Measurements from ENCODE around the gene P3H2. TPM values are rescaled to one million over a fixed set of nuclear protein-coding genes. Genes with fewer than 3 reads are reported as not detected.

Gene P3H2
- total RNA-seq, 1 experiment from 2014 or later = 82.2 TPM

DNA sequence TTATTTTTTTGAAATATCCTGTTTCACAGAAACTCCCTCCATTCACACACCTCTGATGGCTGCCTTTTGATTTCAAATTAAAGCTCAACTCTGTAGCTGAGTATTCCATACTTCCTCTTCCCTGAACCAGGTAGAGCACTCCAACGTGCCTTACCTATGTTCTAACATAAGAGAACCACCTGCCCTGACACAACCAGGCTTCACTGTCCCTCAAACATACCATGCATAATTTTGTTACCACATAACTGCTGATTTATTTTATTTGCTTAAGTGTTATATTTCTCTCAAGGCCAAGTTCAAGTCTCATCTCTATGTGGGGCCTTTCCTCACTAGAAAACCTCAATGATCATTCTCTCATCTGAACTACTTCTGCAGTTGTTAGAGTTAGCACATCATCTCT lies 209.7 kb downstream of the P3H2 start:
- H3K4me1 ChIP-seq (ENCODE audit: control insufficient read depth, insufficient read depth, low read length) = no peaks in the 10 kb centered on the region
- no peaks in the 10 kb centered on the region for H3K27me3 ChIP-seq (ENCODE audit: control insufficient read depth, insufficient read depth, low read length)
- DNase-seq (ENCODE audit: low read depth, low spot score) (no peak), ATAC-seq (no peak)
- no peak overlapping the region for H3K4me3 ChIP-seq (ENCODE audit: low read depth in 2 of 2, low read length in 2 of 2)
- H3K36me3 ChIP-seq (ENCODE audit: control insufficient read depth, insufficient read depth, low read length) = no peaks in the 10 kb centered on the region
- intact Hi-C loops (cut with micrococcal nuclease; ENCODE audit: unreplicated experiment) = no loop called here
- TF ChIP-seq TCF7L2 (IDR thresholded peaks at IDR 0.05; ENCODE audit: low read depth, low read length) (no peak), POLR2AphosphoS5 (IDR thresholded peaks at IDR 0.05; ENCODE audit: low read depth, low read length) (no peak), SIN3A (IDR thresholded peaks at IDR 0.05; ENCODE audit: borderline replicate concordance, insufficient read depth, low read depth, low read length) (no peak)
- TF ChIP-seq, protein P1, sequence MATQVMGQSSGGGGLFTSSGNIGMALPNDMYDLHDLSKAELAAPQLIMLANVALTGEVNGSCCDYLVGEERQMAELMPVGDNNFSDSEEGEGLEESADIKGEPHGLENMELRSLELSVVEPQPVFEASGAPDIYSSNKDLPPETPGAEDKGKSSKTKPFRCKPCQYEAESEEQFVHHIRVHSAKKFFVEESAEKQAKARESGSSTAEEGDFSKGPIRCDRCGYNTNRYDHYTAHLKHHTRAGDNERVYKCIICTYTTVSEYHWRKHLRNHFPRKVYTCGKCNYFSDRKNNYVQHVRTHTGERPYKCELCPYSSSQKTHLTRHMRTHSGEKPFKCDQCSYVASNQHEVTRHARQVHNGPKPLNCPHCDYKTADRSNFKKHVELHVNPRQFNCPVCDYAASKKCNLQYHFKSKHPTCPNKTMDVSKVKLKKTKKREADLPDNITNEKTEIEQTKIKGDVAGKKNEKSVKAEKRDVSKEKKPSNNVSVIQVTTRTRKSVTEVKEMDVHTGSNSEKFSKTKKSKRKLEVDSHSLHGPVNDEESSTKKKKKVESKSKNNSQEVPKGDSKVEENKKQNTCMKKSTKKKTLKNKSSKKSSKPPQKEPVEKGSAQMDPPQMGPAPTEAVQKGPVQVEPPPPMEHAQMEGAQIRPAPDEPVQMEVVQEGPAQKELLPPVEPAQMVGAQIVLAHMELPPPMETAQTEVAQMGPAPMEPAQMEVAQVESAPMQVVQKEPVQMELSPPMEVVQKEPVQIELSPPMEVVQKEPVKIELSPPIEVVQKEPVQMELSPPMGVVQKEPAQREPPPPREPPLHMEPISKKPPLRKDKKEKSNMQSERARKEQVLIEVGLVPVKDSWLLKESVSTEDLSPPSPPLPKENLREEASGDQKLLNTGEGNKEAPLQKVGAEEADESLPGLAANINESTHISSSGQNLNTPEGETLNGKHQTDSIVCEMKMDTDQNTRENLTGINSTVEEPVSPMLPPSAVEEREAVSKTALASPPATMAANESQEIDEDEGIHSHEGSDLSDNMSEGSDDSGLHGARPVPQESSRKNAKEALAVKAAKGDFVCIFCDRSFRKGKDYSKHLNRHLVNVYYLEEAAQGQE (IDR thresholded peaks at IDR 0.05; ENCODE audit: insufficient read depth in 1 of 2, low read depth in 2 of 2, low read length in 1 of 2) = no peak
- TF ChIP-seq, protein P2, sequence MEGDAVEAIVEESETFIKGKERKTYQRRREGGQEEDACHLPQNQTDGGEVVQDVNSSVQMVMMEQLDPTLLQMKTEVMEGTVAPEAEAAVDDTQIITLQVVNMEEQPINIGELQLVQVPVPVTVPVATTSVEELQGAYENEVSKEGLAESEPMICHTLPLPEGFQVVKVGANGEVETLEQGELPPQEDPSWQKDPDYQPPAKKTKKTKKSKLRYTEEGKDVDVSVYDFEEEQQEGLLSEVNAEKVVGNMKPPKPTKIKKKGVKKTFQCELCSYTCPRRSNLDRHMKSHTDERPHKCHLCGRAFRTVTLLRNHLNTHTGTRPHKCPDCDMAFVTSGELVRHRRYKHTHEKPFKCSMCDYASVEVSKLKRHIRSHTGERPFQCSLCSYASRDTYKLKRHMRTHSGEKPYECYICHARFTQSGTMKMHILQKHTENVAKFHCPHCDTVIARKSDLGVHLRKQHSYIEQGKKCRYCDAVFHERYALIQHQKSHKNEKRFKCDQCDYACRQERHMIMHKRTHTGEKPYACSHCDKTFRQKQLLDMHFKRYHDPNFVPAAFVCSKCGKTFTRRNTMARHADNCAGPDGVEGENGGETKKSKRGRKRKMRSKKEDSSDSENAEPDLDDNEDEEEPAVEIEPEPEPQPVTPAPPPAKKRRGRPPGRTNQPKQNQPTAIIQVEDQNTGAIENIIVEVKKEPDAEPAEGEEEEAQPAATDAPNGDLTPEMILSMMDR (IDR thresholded peaks at IDR 0.05) = no peak
- ChIA-PET POLR2A (interaction anchor here (0.6 kb wide), 1 partner anchor 121 kb away, joined by 3 read pairs; no protein-coding TSS in a partner anchor), CTCF (no interaction called here)
- in situ Hi-C loops (cut with HindIII; ENCODE audit: low pct_unique_long_range_greater_than_20kb, low sequenced_read_pairs) = no loop called here
- no peak overlapping the region for H3K27ac ChIP-seq (ENCODE audit: low read length)
- no TSS peak for BruUV-seq (replicated peaks)
- no peaks in the 10 kb centered on the region; the same call in 1 of the 2 replicates for H3K9me3 ChIP-seq (ENCODE audit: control insufficient read depth, insufficient read depth, low read depth, low read length)

DNA sequence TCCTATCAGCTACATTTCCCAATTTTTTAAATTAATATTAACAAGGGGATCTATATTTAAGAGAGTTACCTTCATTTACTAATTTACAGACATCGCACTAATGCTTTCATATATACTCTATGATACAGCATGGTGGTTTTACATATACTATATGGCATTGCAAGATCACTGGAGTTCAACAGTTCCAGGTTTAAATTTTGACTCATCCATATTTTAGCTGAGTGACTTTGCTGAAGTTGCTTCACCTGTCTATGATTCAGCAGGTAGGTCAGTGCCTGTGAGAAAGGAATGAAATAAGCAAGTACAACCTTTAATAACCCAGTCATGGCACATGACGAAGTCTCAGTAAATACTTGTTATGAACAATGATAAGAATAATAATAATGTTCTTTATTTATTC lies 211.1 kb downstream of the P3H2 start:
- no peak for ATAC-seq
- no peak overlapping the region for H3K4me3 ChIP-seq (ENCODE audit: low read depth in 2 of 2, low read length in 2 of 2)
- no peaks in the 10 kb centered on the region for H3K36me3 ChIP-seq (ENCODE audit: control insufficient read depth, insufficient read depth, low read length)
- no peak overlapping the region for H3K27ac ChIP-seq (ENCODE audit: low read length)
- TF ChIP-seq, protein P2 (IDR thresholded peaks at IDR 0.05) = no peak
- no peak for TF ChIP-seq POLR2AphosphoS5 (IDR thresholded peaks at IDR 0.05; ENCODE audit: low read depth, low read length)
- TF ChIP-seq TCF7L2 (IDR thresholded peaks at IDR 0.05; ENCODE audit: low read depth, low read length) = no peak
- TF ChIP-seq SIN3A (IDR thresholded peaks at IDR 0.05; ENCODE audit: borderline replicate concordance, insufficient read depth, low read depth, low read length) = no peak
- TF ChIP-seq, protein P1 (IDR thresholded peaks at IDR 0.05; ENCODE audit: insufficient read depth in 1 of 2, low read depth in 2 of 2, low read length in 1 of 2) = no peak
- no TSS peak for BruUV-seq (replicated peaks)
- no peaks in the 10 kb centered on the region for H3K9me3 ChIP-seq (ENCODE audit: control insufficient read depth, insufficient read depth, low read depth, low read length)
- intact Hi-C loops (cut with micrococcal nuclease; ENCODE audit: unreplicated experiment) (no loop called here), in situ Hi-C loops (cut with HindIII; ENCODE audit: low pct_unique_long_range_greater_than_20kb, low sequenced_read_pairs) (no loop called here)
- H3K4me1 ChIP-seq (ENCODE audit: control insufficient read depth, insufficient read depth, low read length) = no peaks in the 10 kb centered on the region
- ChIA-PET POLR2A (no interaction called here), CTCF (no interaction called here)
- H3K27me3 ChIP-seq (ENCODE audit: control insufficient read depth, insufficient read depth, low read length) = no peaks in the 10 kb centered on the region
- no peak for DNase-seq (ENCODE audit: low read depth, low spot score)

Measured in Panc1 (cell line).